Cardiac fibroblast (primary cell): ENCODE results near the gene TP53I3.

ENCODE experiments used
- DNase-seq, 2 donors: peaks; one replicate each; pipeline versions ENCODE4 v3.0.0 to v3.0.0-alpha.2; 2010; ENCODE audit warnings: low read depth in 2 of 2
- H3K4me3 ChIP-seq, 2 donors: replicated peaks in 1 of 2; 1 replicate in 1 of 2; 2 replicates in 1 of 2; pipeline ENCODE4 v1.5.1; 2011; ENCODE audit warnings: low read depth in 2 of 2, low read length in 2 of 2, mild to moderate bottlenecking in 2 of 2, moderate library complexity in 1 of 2
- CTCF ChIP-seq: IDR thresholded peaks from one replicate; pipeline ENCODE4 v1.5.1; 2011; ENCODE audit warnings: low read depth, mild to moderate bottlenecking, low read length, inconsistent platforms

The TP53I3 gene

GRCh38 chr2:24122366-24123194, 37.9 kb upstream of the TP53I3 start:
- peak in 1 of 2 donors; percentile 7 for DNase-seq
- H3K4me3 ChIP-seq = peak overlapping the region; percentile 78 to 89
- no peak for TF ChIP-seq CTCF

GRCh38 chr2:24121469-24121868, 36.8 kb upstream of the TP53I3 start:
- DNase-seq = peak in 1 of 2 donors; percentile 10
- H3K4me3 ChIP-seq = no peak overlapping the region
- TF ChIP-seq CTCF = no peak

GRCh38 chr2:24121066-24121465, 36.4 kb upstream of the TP53I3 start:
- no peak for DNase-seq
- H3K4me3 ChIP-seq = no peak overlapping the region
- TF ChIP-seq CTCF = no peak

- no peak for DNase-seq
- no peak overlapping the region for H3K4me3 ChIP-seq
- TF ChIP-seq CTCF = no peak
These were observed 33.3 kb upstream of the TP53I3 start for GRCh38 chr2:24117902-24118301.

- H3K4me3 ChIP-seq = no peak overlapping the region
- TF ChIP-seq CTCF = no peak
- peak; percentile 12 to 41 for DNase-seq
These were observed 30.4 kb upstream of the TP53I3 start for GRCh38 chr2:24115057-24115456.

GRCh38 chr2:24111407-24111901, 26.8 kb upstream of the TP53I3 start:
- DNase-seq = peak in 1 of 2 donors; percentile 64
- no peak overlapping the region for H3K4me3 ChIP-seq

More at GRCh38 chr2:24111407-24111901, 26.8 kb upstream of the TP53I3 start:
- TF ChIP-seq CTCF = no peak
